Naive thymus-derived CD4-positive, alpha-beta T cell (primary cell): Measurements from ENCODE around the gene LRRC36. TPM values are rescaled to one million over a fixed set of nuclear protein-coding genes. Genes with fewer than 3 reads are reported as not detected.

Experiments used
- ATAC-seq: fragments of 150-1000 bp; cut with Tn5 transposase; 2 replicates; pipeline ENCODE4 v1.10.0; 2021; ENCODE audit warnings: mild to moderate bottlenecking, moderate library complexity
- CTCF ChIA-PET: fragments of 350-600 bp; sonication (Branson Sonifier 250); formaldehyde crosslinking; loops from one replicate; lab custom pipeline; 2021; ENCODE audit warnings: antibody characterized with exemption; lab: Charles Lee
- POLR2A ChIA-PET: fragments of 350-600 bp; sonication (Branson Sonifier 250); formaldehyde crosslinking; loops from one replicate; lab custom pipeline; 2021; ENCODE audit warnings: antibody characterized with exemption, inconsistent platforms; lab: Charles Lee
- DNase-seq, 9 donors: peaks; one replicate each; pipeline versions ENCODE4 v3.0.0 to v3.0.0-alpha.2; 2020 to 2022; ENCODE audit warnings: mixed read lengths in 1 of 9
- H3K27ac ChIP-seq: one replicate; pipeline ENCODE4 v1.7.0; 2013; ENCODE audit warnings: mild to moderate bottlenecking, low read depth, low read length, moderate library complexity
- H3K27me3 ChIP-seq, 2 donors: one replicate each; pipeline ENCODE4 v1.7.0; 2013; ENCODE audit warnings: low read length in 2 of 2, mild to moderate bottlenecking in 2 of 2, moderate library complexity in 2 of 2; ENCODE audit not compliant: control insufficient read depth in 2 of 2, insufficient read depth in 2 of 2
- H3K36me3 ChIP-seq, 3 experiments: 1 replicate in 2 of 3; 2 replicates in 1 of 3; pipeline ENCODE4 v1.7.0; 2013; ENCODE audit warnings: low read length in 3 of 3, mild to moderate bottlenecking in 3 of 3, moderate library complexity in 1 of 3; ENCODE audit not compliant: insufficient read depth in 3 of 3, control insufficient read depth in 2 of 3
- H3K4me1 ChIP-seq, 2 donors: one replicate each; pipeline ENCODE4 v1.7.0; 2013; ENCODE audit warnings: low read length in 2 of 2, mild to moderate bottlenecking in 2 of 2, moderate library complexity in 1 of 2; ENCODE audit not compliant: control insufficient read depth in 2 of 2, insufficient read depth in 2 of 2
- H3K4me3 ChIP-seq: 2 replicates; pipeline ENCODE4 v1.7.0; 2013; ENCODE audit warnings: mild to moderate bottlenecking, low read length
- H3K9me3 ChIP-seq, 3 experiments: 1 replicate in 2 of 3; 2 replicates in 1 of 3; pipeline ENCODE4 v1.7.0; 2013; ENCODE audit warnings: low read length in 3 of 3; ENCODE audit not compliant: control insufficient read depth in 2 of 3
- H3K27ac Mint-ChIP-seq, 9 donors: one replicate each; pipeline ENCODE4 v1.8.0; 2020 to 2022; ENCODE audit warnings: mixed read lengths in 9 of 9, mild to moderate bottlenecking in 8 of 9, moderate library complexity in 5 of 9, inconsistent platforms in 2 of 9
- H3K27me3 Mint-ChIP-seq, 5 donors: one replicate each; pipeline ENCODE4 v1.8.0; 2021 to 2022; ENCODE audit warnings: mixed read lengths in 5 of 5, mild to moderate bottlenecking in 1 of 5
- H3K36me3 Mint-ChIP-seq, 5 donors: one replicate each; pipeline ENCODE4 v1.8.0; 2020 to 2022; ENCODE audit warnings: mixed read lengths in 5 of 5, mild to moderate bottlenecking in 3 of 5, inconsistent platforms in 1 of 5
- H3K4me1 Mint-ChIP-seq, 7 donors: one replicate each; pipeline ENCODE4 v1.8.0; 2020 to 2022; ENCODE audit warnings: mixed read lengths in 7 of 7, mild to moderate bottlenecking in 3 of 7, inconsistent platforms in 1 of 7
- H3K4me3 Mint-ChIP-seq, 10 donors: one replicate each; pipeline ENCODE4 v1.8.0; 2020 to 2022; ENCODE audit warnings: mild to moderate bottlenecking in 10 of 10, mixed read lengths in 10 of 10, moderate library complexity in 6 of 10, inconsistent platforms in 2 of 10
- H3K9me3 Mint-ChIP-seq, 11 donors: one replicate each; pipeline ENCODE4 v1.8.0; 2020 to 2022; ENCODE audit warnings: mixed read lengths in 11 of 11, mild to moderate bottlenecking in 4 of 11, inconsistent platforms in 1 of 11, moderate library complexity in 1 of 11
- intact Hi-C, 2 donors: fragments of 100-400 bp; cut with micrococcal nuclease; formaldehyde crosslinking; loops; one replicate each; pipeline ENCODE4 v1.15.1; 2023
- polyA plus RNA-seq, 2 donors: library from polyadenylated mRNA; unstranded; fragments of 300-500 nt; fragmentation: Illumina TruSeq; gene quantifications; one replicate each; pipeline ENCODE4 v1.2.3, GENCODE V29; 2021
- total RNA-seq, 6 experiments: library from RNA in 5 of 6; stranded (reverse) in 5 of 6; gene quantifications; 1 replicate in 5 of 6; 2 replicates in 1 of 6; pipeline ENCODE4 v1.2.3 and lab custom pipeline; 2021 to 2026

The LRRC36 gene
- total and polyA plus RNA-seq, 7 experiments from 2014 or later: 0.50 to 0.56 TPM; not detected in 5

DNA sequence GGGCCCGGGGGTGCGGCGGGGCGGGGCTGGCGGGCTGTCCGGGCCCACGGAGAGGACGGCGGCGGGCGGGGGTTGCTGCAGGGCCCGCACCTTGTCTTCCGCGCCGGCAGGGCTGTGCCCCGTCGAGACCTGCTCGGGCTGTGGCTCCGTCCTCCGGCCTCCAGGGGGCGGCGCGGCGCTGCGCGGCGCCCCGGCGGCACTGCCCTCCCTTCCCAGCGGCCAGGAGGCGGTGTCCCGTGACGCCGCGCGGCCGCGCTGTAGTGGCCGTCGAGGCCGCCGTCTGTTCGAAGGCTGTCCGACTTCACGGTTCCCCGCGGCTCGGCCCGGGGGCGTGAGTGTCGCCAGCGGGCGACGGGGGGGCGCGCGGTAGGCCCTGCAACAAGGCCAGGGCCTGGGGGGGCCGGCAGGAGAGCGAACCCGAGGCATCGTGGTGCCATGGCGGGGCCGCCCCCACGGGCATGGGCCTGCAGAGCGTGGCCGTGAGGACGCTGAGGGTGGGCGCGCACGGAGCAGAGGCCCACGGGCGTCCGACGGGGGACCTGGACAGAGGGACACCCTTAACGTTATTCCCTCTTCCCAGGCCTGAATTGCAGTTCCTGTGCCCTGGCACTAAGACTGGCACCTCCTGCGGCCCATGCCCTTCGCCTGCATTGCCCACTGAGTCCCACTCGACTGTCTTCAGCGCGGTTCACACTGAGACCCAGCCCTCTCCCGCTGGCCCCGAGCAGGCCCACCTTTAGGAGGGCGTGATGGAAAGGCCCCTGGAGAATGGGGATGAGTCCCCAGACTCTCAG, 47.1 kb upstream of the LRRC36 start, which contains the start of gene PLEKHG4:
PLEKHG4 (plus strand) TSS at position 237 of the 794 bp plus-strand sequence; CDS start at position 750, 513 bp downstream.
- H3K36me3 Mint-ChIP-seq: peaks cover 0 to 10% (median 7%) of the 10 kb centered on the region in 5 donors
- POLR2A ChIA-PET: no interaction called here
- no peaks in the 10 kb centered on the region for H3K27me3 Mint-ChIP-seq

GRCh38 chr16:67280090-67281015, 46.3 kb upstream of the LRRC36 start:
- peak overlapping the region in 3 of 9 donors; percentile 29 to 72 (median 42) for H3K27ac Mint-ChIP-seq
- no peaks in the 10 kb centered on the region for H3K27me3 Mint-ChIP-seq
- H3K9me3 Mint-ChIP-seq: no peaks in the 10 kb centered on the region
- no peaks in the 10 kb centered on the region for H3K27me3 ChIP-seq
- no peak for DNase-seq
- peaks cover 0 to 21% (median 0%) of the 10 kb centered on the region in 3 experiments for H3K36me3 ChIP-seq
- no peaks in the 10 kb centered on the region for H3K9me3 ChIP-seq
- POLR2A ChIA-PET: interaction anchor here (0.8 kb wide), 1 partner anchor 36 kb away, joined by 4 read pairs; no protein-coding TSS in a partner anchor
- CTCF ChIA-PET: interaction anchor here (0.5 kb wide), 1 partner anchor 167 kb away, joined by 3 read pairs; no protein-coding TSS in a partner anchor
- H3K4me3 Mint-ChIP-seq: peak overlapping the region in 9 of 10 donors; percentile 45 to 90 (median 72)
- H3K36me3 Mint-ChIP-seq: peaks cover 0 to 10% (median 7%) of the 10 kb centered on the region in 5 donors
- peaks cover 6 to 26% (median 21%) of the 10 kb centered on the region in 7 donors for H3K4me1 Mint-ChIP-seq
- peaks cover 9 to 27% of the 10 kb centered on the region in 2 donors for H3K4me1 ChIP-seq
- peak overlapping the region; percentile 70 for H3K4me3 ChIP-seq
- intact Hi-C loops: no loop called here
- no peak for ATAC-seq
- peak overlapping the region; percentile 72 for H3K27ac ChIP-seq

More for the DNA sequence above, 47.1 kb upstream of the LRRC36 start, which contains the start of gene PLEKHG4:
- Mint-ChIP-seq H3K4me1 (peaks cover 6 to 26% (median 21%) of the 10 kb centered on the region in 7 donors), H3K4me3 (peak within 1 kb of the TSS; percentile 74 to 90 (median 83)), H3K9me3 (no peaks in the 10 kb centered on the region), H3K27ac (peak within 1 kb of the TSS; percentile 62 to 93 (median 78))
- Histone ChIP-seq H3K27ac (peak within 1 kb of the TSS; percentile 72), H3K9me3 (no peaks in the 10 kb centered on the region), H3K4me1 (peaks cover 9 to 27% of the 10 kb centered on the region in 2 donors), H3K4me3 (peak within 1 kb of the TSS; percentile 70), H3K27me3 (no peaks in the 10 kb centered on the region), H3K36me3 (peaks cover 0 to 16% (median 0%) of the 10 kb centered on the region in 3 experiments)
- DNase-seq (peak in 8 of 9 donors; percentile 61 to 79 (median 73)), ATAC-seq (peak; percentile 98)
- intact Hi-C loops: loop anchor here (1.0 to 10.0 kb wide), 10 partner anchors 33 to 332 kb away; partner anchors contain the start of genes TMEM208 (in 2 of the 2), ATP6V0D1 (in 1 of the 2), FHOD1 (in 1 of the 2) and ZDHHC1 (in 1 of the 2)
- CTCF ChIA-PET: no interaction called here

DNA sequence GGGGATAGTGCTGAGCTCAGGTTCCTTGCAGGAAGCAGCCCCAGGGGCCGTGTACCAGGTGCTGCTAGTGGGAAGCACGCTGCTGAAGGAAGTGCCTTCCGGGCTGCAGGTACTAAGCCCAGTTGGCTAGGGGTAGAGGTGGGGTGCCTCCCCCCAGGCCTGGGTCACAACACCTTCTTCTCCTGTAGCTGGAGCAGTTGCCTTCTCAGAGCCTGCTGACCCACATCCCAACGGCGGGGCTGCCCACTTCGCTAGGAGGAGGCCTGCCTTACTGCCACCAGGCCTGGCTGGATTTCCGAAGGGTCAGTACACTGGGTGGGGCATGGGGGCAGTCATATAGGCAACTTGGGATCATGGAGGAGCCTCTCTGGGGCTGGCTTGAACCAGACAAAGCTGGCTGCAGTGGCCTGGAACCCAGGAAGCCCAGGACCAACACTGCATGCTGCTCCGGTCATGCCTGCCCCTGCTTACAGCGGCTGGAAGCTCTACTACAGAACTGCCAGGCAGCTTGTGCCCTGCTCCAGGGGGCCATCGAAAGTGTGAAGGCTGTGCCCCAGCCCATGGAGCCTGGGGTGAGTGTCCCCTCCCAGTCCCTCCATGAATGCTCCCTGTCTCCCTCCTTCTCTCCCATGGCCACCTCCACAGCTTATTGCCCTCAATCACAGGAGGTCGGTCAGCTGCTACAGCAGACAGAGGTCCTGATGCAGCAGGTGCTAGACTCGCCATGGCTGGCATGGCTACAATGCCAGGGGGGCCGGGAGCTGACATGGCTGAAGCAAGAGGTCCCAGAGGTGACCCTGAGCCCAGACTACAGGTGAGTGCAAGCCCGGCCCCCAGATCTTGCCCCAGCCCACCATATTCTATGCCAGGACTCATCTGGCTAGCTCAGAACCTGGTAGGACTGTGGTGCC, 44.8 kb upstream of the LRRC36 start:
- Mint-ChIP-seq H3K36me3 (peaks cover 0 to 6% (median 0%) of the 10 kb centered on the region in 5 donors), H3K9me3 (no peaks in the 10 kb centered on the region), H3K27ac (no peak overlapping the region), H3K27me3 (no peaks in the 10 kb centered on the region), H3K4me1 (peaks cover 0 to 20% (median 12%) of the 10 kb centered on the region in 7 donors), H3K4me3 (peak overlapping the region in 1 of 10 donors; percentile 52)
- ATAC-seq (no peak), DNase-seq (no peak)
- ChIA-PET CTCF (no interaction called here), POLR2A (interaction anchor here (0.9 kb wide), 1 partner anchor 45 kb away, joined by 4 read pairs; no protein-coding TSS in a partner anchor)
- intact Hi-C loops: no loop called here
- H3K27me3 ChIP-seq: no peaks in the 10 kb centered on the region
- peaks cover 0 to 24% (median 0%) of the 10 kb centered on the region in 3 experiments for H3K36me3 ChIP-seq
- H3K4me3 ChIP-seq: no peak overlapping the region
- no peak overlapping the region for H3K27ac ChIP-seq
- H3K9me3 ChIP-seq: no peaks in the 10 kb centered on the region
- peaks cover 9 to 27% of the 10 kb centered on the region in 2 donors for H3K4me1 ChIP-seq

- H3K27me3 ChIP-seq: no peaks in the 10 kb centered on the region
- H3K4me3 Mint-ChIP-seq: no peak overlapping the region
- H3K4me3 ChIP-seq: no peak overlapping the region
- DNase-seq (no peak), ATAC-seq (no peak)
- ChIA-PET CTCF (no interaction called here), POLR2A (interaction anchor here (0.5 kb wide), 1 partner anchor 199 kb away, joined by 4 read pairs; the partner anchor contains the start of gene ATP6V0D1)
- H3K4me1 ChIP-seq: peaks cover 9 to 27% of the 10 kb centered on the region in 2 donors
- peaks cover 0 to 9% (median 3%) of the 10 kb centered on the region in 5 donors for H3K36me3 Mint-ChIP-seq
- peaks cover 0 to 16% (median 11%) of the 10 kb centered on the region in 7 donors for H3K4me1 Mint-ChIP-seq
- no peaks in the 10 kb centered on the region for H3K9me3 Mint-ChIP-seq
- peaks cover 0 to 28% (median 0%) of the 10 kb centered on the region in 3 experiments for H3K36me3 ChIP-seq
- H3K27me3 Mint-ChIP-seq: no peaks in the 10 kb centered on the region
- H3K27ac Mint-ChIP-seq: peak overlapping the region in 1 of 9 donors; percentile 9
- intact Hi-C loops: no loop called here
- no peaks in the 10 kb centered on the region for H3K9me3 ChIP-seq
- H3K27ac ChIP-seq: no peak overlapping the region
Measured at GRCh38 chr16:67282447-67282805, 44.2 kb upstream of the LRRC36 start.

- Mint-ChIP-seq H3K4me1 (peaks cover 0 to 10% (median 6%) of the 10 kb centered on the region in 7 donors), H3K4me3 (no peak overlapping the region), H3K27ac (peak overlapping the region in 1 of 9 donors; percentile 9), H3K9me3 (no peaks in the 10 kb centered on the region), H3K27me3 (no peaks in the 10 kb centered on the region), H3K36me3 (peaks cover 0 to 10% (median 4%) of the 10 kb centered on the region in 5 donors)
- Histone ChIP-seq H3K4me3 (no peak overlapping the region), H3K4me1 (peaks cover 8 to 19% of the 10 kb centered on the region in 2 donors), H3K27me3 (no peaks in the 10 kb centered on the region), H3K36me3 (peaks cover 0 to 28% (median 0%) of the 10 kb centered on the region in 3 experiments), H3K9me3 (no peaks in the 10 kb centered on the region), H3K27ac (no peak overlapping the region)
- DNase-seq (no peak), ATAC-seq (no peak)
- ChIA-PET CTCF (no interaction called here), POLR2A (interaction anchor here (0.5 kb wide), 1 partner anchor 198 kb away, joined by 4 read pairs; the partner anchor contains the start of gene ATP6V0D1)
- intact Hi-C loops: no loop called here
Measured at GRCh38 chr16:67283039-67283825, 43.4 kb upstream of the LRRC36 start.
